H9 (cell line): ENCODE data around the gene PPP1CA. TPM values are rescaled to one million over a fixed set of nuclear protein-coding genes. Genes with fewer than 3 reads are reported as not detected.

Source experiments
- DNase-seq: peaks from one replicate; pipeline ENCODE4 v3.0.0-alpha.2; 2017
- H2AFZ ChIP-seq: one replicate; pipeline ENCODE4 v1.6.1; 2013; ENCODE audit warnings: mild to moderate bottlenecking, low read length, control low read depth, moderate library complexity
- H2AK5ac ChIP-seq: 2 replicates; pipeline ENCODE4 v1.6.1; 2013; ENCODE audit warnings: low read length, control low read depth, mixed read lengths; ENCODE audit not compliant: insufficient read length
- H2BK120ac ChIP-seq: one replicate; pipeline ENCODE4 v1.6.1; 2013; ENCODE audit warnings: low read depth, mild to moderate bottlenecking, low read length, control low read depth, inconsistent platforms; ENCODE audit not compliant: poor library complexity, severe bottlenecking
- H2BK12ac ChIP-seq: 2 replicates; pipeline ENCODE4 v1.6.1; 2013; ENCODE audit warnings: low read length, control low read depth, mixed read lengths, low read depth; ENCODE audit not compliant: insufficient read length
- H2BK15ac ChIP-seq: 2 replicates; pipeline ENCODE4 v1.6.1; 2013; ENCODE audit warnings: low read depth, low read length, control low read depth
- H2BK20ac ChIP-seq: one replicate; pipeline ENCODE4 v1.6.1; 2013; ENCODE audit warnings: low read depth, mild to moderate bottlenecking, low read length, control low read depth, inconsistent platforms; ENCODE audit not compliant: poor library complexity, severe bottlenecking
- H2BK5ac ChIP-seq: 2 replicates; pipeline ENCODE4 v1.6.1; 2013; ENCODE audit warnings: low read length, control low read depth, mixed read lengths; ENCODE audit not compliant: insufficient read length
- H3K14ac ChIP-seq: 2 replicates; pipeline ENCODE4 v1.6.1; 2013; ENCODE audit warnings: low read length, control low read depth; ENCODE audit not compliant: insufficient read depth
- H3K18ac ChIP-seq: 2 replicates; pipeline ENCODE4 v1.6.1; 2013; ENCODE audit warnings: low read depth, mild to moderate bottlenecking, mixed read lengths, low read length, control low read depth; ENCODE audit not compliant: insufficient read length
- H3K23ac ChIP-seq: 2 replicates; pipeline ENCODE4 v1.6.1; 2013; ENCODE audit warnings: low read length, control low read depth, mixed read lengths, low read depth; ENCODE audit not compliant: insufficient read length
- H3K23me2 ChIP-seq: 2 replicates; pipeline ENCODE4 v1.6.1; 2013; ENCODE audit warnings: low read depth, mild to moderate bottlenecking, mixed read lengths, low read length, control low read depth; ENCODE audit not compliant: insufficient read length, poor library complexity, severe bottlenecking
- H3K27ac ChIP-seq: 2 replicates; pipeline ENCODE4 v1.5.1; 2013; ENCODE audit warnings: low read length, control low read depth, mixed read lengths, low read depth; ENCODE audit not compliant: insufficient read length
- H3K27me3 ChIP-seq: 2 replicates; pipeline ENCODE4 v1.6.1; 2013; ENCODE audit warnings: low read length, control low read depth, inconsistent platforms; ENCODE audit not compliant: insufficient read depth
- H3K4ac ChIP-seq: 2 replicates; pipeline ENCODE4 v1.6.1; 2013; ENCODE audit warnings: low read depth, mild to moderate bottlenecking, control low read depth, inconsistent platforms, low read length, moderate library complexity
- H3K4me1 ChIP-seq: 2 replicates; pipeline ENCODE4 v1.6.1; 2013; ENCODE audit warnings: low read length, control low read depth, inconsistent platforms; ENCODE audit not compliant: insufficient read depth
- H3K4me2 ChIP-seq: 2 replicates; pipeline ENCODE4 v1.6.1; 2013; ENCODE audit warnings: low read length, control low read depth, mixed read lengths; ENCODE audit not compliant: insufficient read length, insufficient read depth
- H3K56ac ChIP-seq: 2 replicates; pipeline ENCODE4 v1.6.1; 2013; ENCODE audit warnings: low read depth, mild to moderate bottlenecking, mixed read lengths, low read length, control low read depth; ENCODE audit not compliant: insufficient read length
- H3K79me1 ChIP-seq: 2 replicates; pipeline ENCODE4 v1.6.1; 2013; ENCODE audit warnings: low read depth, mild to moderate bottlenecking, moderate library complexity, low read length, control low read depth, inconsistent platforms; ENCODE audit not compliant: insufficient read depth, poor library complexity, severe bottlenecking
- H3K79me2 ChIP-seq: 2 replicates; pipeline ENCODE4 v1.6.1; 2013; ENCODE audit warnings: low read length, control low read depth, inconsistent platforms; ENCODE audit not compliant: insufficient read depth
- H3K9ac ChIP-seq: 2 replicates; pipeline ENCODE4 v1.6.1; 2013; ENCODE audit warnings: low read length, control low read depth, mixed read lengths; ENCODE audit not compliant: insufficient read length; ENCODE audit errors: extremely low read depth
- H3K9me3 ChIP-seq: one replicate; pipeline ENCODE4 v1.6.1; 2013; ENCODE audit warnings: low read depth, low read length, inconsistent platforms; ENCODE audit not compliant: control insufficient read depth
- H3T11ph ChIP-seq: one replicate; pipeline ENCODE4 v1.6.1; 2013; ENCODE audit warnings: mild to moderate bottlenecking, low read length, control low read depth, inconsistent platforms
- H4K20me1 ChIP-seq: one replicate; pipeline ENCODE4 v1.6.1; 2013; ENCODE audit not compliant: control insufficient read depth, insufficient read length, insufficient read depth
- H4K5ac ChIP-seq: 2 replicates; pipeline ENCODE4 v1.6.1; 2013; ENCODE audit warnings: low read depth, mild to moderate bottlenecking, mixed read lengths, low read length, control low read depth; ENCODE audit not compliant: insufficient read length
- H4K8ac ChIP-seq: replicated peaks from 2 replicates; pipeline ENCODE4 v1.6.1; 2013; ENCODE audit warnings: low read length, control low read depth, mixed read lengths, low read depth; ENCODE audit not compliant: insufficient read length
- H4K91ac ChIP-seq: 2 replicates; pipeline ENCODE4 v1.6.1; 2013; ENCODE audit warnings: low read depth, mild to moderate bottlenecking, moderate library complexity, mixed read lengths, low read length, control low read depth; ENCODE audit not compliant: insufficient read length
- H3K27ac Mint-ChIP-seq, 3 experiments: 2 replicates in 2 of 3; 3 replicates in 1 of 3; pipeline ENCODE4 v1.8.0; 2020 to 2021; ENCODE audit warnings: mixed read lengths in 3 of 3, mild to moderate bottlenecking in 1 of 3, moderate library complexity in 1 of 3
- H3K27me3 Mint-ChIP-seq: 2 replicates; pipeline ENCODE4 v1.8.0; 2021; ENCODE audit warnings: low read depth, mild to moderate bottlenecking, moderate library complexity, mixed read lengths
- H3K36me3 Mint-ChIP-seq, 3 experiments: 2 replicates in 2 of 3; 3 replicates in 1 of 3; pipeline ENCODE4 v1.8.0; 2020 to 2021; ENCODE audit warnings: low read depth in 3 of 3, mixed read lengths in 3 of 3; ENCODE audit not compliant: insufficient read depth in 1 of 3
- H3K4me1 Mint-ChIP-seq, 2 experiments: 2 replicates each; pipeline ENCODE4 v1.8.0; 2020; ENCODE audit warnings: mixed read lengths in 2 of 2
- H3K4me3 Mint-ChIP-seq, 2 experiments: 2 replicates in 1 of 2; 3 replicates in 1 of 2; pipeline ENCODE4 v1.8.0; 2020 to 2021; ENCODE audit warnings: mild to moderate bottlenecking in 2 of 2, mixed read lengths in 2 of 2, moderate library complexity in 1 of 2
- H3K9me3 Mint-ChIP-seq, 2 experiments: 2 replicates in 1 of 2; 3 replicates in 1 of 2; pipeline ENCODE4 v1.8.0; 2020; ENCODE audit warnings: mild to moderate bottlenecking in 2 of 2, mixed read lengths in 2 of 2, moderate library complexity in 1 of 2
- WGBS: extraction: QIAGEN DNeasy Blood & Tissue Kit; methylation state at CpG from one replicate; pipeline ENCODE4 v1.1.7; 2013; ENCODE audit warnings: missing lambda C conversion rate, low lambda C conversion rate, mixed read lengths; ENCODE audit not compliant: insufficient read length; ENCODE audit errors: extremely low coverage; 5-methylcytosine and 5-hydroxymethylcytosine counted together
- total RNA-seq: library from RNA; stranded (reverse); gene quantifications from 2 replicates; pipeline ENCODE4 v1.2.1, GENCODE V29; 2021
- TF ChIP-seq, protein P1 (sequence below): fragments of 200-600 bp; sonication (generic); conservative IDR thresholded peaks from 3 replicates; pipeline ENCODE4 v1.8.0; 2021; ENCODE audit warnings: antibody characterized with exemption, mild to moderate bottlenecking

The PPP1CA gene
- total RNA-seq, 1 experiment from 2014 or later: 205 TPM

DNA sequence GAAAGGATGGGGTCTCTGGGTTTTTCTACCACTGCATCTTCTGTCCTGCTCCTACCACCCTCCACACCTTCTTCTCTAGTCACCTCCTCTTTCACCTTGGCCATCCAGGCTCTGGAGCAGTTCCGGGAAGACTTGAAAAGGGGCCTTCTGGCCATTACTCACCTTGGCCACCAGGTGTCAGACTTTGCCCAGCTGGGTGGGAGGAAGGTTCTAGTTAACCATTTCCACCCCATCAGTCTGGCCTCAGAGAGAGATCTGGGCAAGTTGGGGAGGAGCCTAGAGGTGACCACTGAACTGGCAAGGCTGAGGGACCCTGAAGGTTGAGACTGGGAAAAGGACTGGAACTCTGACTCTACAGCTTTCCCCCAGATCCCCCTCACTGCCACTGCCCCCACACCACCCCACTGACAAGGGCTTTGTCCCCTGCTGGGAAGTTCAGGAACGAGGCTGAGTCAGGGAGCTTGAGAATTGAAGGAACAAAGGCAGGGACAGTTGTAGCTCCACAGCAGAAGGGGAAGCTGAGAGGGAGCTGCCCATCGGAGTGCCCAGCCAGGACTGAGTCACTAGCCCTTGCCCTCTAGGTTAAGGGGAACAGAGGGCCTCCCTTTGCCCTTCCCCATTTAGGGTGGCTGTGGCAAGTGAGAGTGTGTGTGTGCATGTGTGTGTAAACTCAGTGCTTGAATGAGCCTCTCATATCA, 44.6 kb downstream of the PPP1CA start:
- Histone ChIP-seq H3K27me3 (no peaks in the 10 kb centered on the region; the same call in 1 of the 2 replicates), H2BK120ac (no peak overlapping the region), H3K4me1 (no peaks in the 10 kb centered on the region), H4K8ac (no peak overlapping the region), H4K5ac (no peak overlapping the region), H2AFZ (no peak overlapping the region), H2BK15ac (no peak overlapping the region), H3K4me2 (no peak overlapping the region), H3K9ac (no peak overlapping the region), H3K9me3 (no peaks in the 10 kb centered on the region), H4K20me1 (no peaks in the 10 kb centered on the region), H3K56ac (no peak overlapping the region), H2BK12ac (no peak overlapping the region), H2BK20ac (no peak overlapping the region), H2BK5ac (no peak overlapping the region), H3K23ac (no peak overlapping the region), H3K79me1 (no peaks in the 10 kb centered on the region), H4K91ac (no peak overlapping the region), H3K18ac (no peak overlapping the region), H3K14ac (no peak overlapping the region), H3K27ac (no peak overlapping the region), H3K4ac (no peak overlapping the region), H3T11ph (no peak overlapping the region), H2AK5ac (no peak overlapping the region), H3K23me2 (peaks cover 14% of the 10 kb centered on the region), H3K79me2 (no peaks in the 10 kb centered on the region)
- peaks cover 29% of the 10 kb centered on the region for H3K27me3 Mint-ChIP-seq
- TF ChIP-seq, protein P1, sequence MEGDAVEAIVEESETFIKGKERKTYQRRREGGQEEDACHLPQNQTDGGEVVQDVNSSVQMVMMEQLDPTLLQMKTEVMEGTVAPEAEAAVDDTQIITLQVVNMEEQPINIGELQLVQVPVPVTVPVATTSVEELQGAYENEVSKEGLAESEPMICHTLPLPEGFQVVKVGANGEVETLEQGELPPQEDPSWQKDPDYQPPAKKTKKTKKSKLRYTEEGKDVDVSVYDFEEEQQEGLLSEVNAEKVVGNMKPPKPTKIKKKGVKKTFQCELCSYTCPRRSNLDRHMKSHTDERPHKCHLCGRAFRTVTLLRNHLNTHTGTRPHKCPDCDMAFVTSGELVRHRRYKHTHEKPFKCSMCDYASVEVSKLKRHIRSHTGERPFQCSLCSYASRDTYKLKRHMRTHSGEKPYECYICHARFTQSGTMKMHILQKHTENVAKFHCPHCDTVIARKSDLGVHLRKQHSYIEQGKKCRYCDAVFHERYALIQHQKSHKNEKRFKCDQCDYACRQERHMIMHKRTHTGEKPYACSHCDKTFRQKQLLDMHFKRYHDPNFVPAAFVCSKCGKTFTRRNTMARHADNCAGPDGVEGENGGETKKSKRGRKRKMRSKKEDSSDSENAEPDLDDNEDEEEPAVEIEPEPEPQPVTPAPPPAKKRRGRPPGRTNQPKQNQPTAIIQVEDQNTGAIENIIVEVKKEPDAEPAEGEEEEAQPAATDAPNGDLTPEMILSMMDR: peak; percentile 97
- peaks cover 34 to 42% of the 10 kb centered on the region in 2 experiments for H3K4me1 Mint-ChIP-seq
- peak overlapping the region in 1 of 3 experiments; percentile 20; a peak in 1 of 7 replicates for H3K27ac Mint-ChIP-seq
- no peaks in the 10 kb centered on the region for H3K36me3 Mint-ChIP-seq
- peak; percentile 86 for DNase-seq
- H3K9me3 Mint-ChIP-seq: no peaks in the 10 kb centered on the region
- WGBS: no CpG with 5 or more reads among the region's 3 CpGs
- peak overlapping the region in 1 of 2 experiments; percentile 3; a peak in 2 of 5 replicates for H3K4me3 Mint-ChIP-seq
